NCI-H460 (cell line): ENCODE results near the gene GALNT18. TPM values are rescaled to one million over a fixed set of nuclear protein-coding genes. Genes with fewer than 3 reads are reported as not detected.

ENCODE experiments used
- DNase-seq: peaks from one replicate; pipeline ENCODE4 v3.0.0-alpha.2; 2016; ENCODE audit warnings: low read depth; ENCODE audit errors: extremely low read depth
- total RNA-seq: library from RNA; depleted of rRNA; stranded (reverse); fragments of >200 nt; shearing (Covaris generic); gene quantifications from 2 replicates; pipeline ENCODE4 v1.2.3, GENCODE V29; 2014

Gene GALNT18
- total RNA-seq, 1 experiment from 2014 or later, result 4.6 TPM

DNA sequence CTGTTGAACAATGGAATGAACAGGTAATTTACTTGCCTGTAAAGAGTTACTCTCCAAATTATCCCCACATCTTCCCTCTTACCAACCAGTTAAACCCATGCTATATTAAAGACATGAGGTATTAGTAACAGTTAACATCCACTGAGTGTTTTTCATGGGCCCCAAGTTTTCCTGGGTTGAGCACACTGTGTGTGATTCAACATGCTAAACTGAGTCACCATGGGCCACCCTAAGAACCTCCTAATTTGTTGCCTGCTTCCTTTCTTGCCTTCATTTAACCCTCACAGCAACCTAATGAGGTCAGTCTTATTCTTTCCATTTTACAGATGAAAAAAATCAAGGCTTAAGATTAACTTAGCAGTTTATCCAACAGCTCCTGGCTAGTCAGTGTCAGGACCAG, 51.0 kb downstream of the GALNT18 start:
- DNase-seq, result no peak

DNA sequence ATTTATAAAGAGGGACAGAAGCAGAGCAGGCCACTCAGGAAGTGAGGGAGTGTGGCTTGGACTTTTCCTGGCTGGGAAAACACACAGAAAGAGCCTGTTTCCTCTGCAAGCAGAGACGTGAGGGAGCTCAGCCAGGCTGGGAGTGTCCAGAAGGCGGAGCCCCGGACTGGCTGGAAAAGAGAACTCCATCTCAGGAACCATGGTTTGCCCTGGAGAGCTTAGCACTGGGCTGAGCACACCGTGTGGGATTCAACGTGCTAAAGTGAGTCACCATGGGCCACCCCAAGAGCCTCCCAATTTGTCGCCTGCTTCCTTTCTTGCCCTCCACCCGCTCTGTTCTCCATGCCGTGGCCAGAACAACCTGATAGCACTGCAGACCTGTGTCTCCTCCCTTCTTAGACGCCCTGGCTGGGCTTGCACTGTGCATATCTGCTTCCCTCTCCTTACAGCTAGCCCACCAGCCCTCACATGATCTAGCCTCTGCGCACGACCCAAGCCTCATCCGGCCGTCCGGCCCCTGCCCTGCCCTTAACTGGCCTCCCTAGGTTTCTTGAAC, 51.8 kb downstream of the GALNT18 start:
- DNase-seq, result no peak

DNA sequence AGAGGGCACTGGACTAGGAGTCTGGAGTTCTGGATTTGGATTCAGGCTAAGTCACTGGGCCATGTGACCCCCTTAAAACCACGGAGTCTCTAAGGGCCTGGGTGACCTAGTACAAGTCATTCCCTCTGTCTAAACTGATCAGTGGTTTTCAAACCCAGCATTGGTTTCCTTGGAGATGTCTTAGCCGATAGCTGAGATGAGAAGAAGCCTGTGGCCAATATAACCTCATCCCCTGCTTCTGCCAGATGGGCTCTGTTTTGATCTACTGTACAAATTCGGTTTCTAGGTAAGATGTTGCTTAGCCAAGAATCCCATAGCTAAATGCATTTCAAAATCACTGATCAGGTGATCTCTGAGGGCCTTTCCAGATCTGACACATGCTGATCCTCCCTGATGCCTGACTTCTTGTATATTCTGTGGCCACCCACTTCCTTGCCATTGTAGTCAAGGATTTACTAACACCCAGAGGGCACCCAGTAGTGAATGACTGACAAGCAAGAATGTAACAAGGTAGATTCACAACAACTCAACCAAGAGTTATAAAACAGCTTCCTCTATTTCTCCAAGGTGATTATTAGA, 53.1 kb downstream of the GALNT18 start:
- DNase-seq, result no peak

DNA sequence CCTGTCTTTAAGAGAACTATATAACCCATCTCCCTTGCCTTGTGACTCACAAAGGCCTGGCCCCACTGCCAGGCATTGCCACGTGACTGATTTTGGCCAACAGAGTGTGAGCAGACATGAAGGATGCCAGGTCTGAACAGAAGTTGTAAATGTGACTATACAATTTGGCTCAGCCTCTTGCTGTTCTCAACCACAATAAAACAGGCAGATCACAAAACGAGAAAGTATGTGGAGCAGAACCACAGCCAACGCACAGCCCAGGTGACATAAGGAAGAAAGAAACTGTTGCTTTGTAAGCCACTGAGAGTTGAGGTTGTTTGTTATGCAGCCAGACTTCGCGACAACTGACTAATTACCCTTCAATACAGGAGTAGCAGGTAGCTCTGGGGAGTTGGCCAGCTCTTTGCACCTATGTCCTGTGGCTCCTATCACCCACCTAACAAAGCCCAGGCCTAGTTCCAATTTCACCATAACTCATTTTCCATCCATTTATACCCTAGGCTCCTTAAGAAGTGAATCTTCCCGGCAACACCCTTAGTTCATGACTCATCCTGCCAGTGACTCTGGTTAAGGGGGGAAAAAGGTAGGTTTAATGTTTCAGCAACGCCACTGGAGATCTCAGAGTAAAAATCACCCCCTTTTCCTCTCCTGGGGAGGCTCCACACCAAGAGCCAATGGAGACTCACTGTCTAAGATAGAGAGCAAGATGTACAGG, 53.7 kb downstream of the GALNT18 start:
- DNase-seq, result no peak

DNA sequence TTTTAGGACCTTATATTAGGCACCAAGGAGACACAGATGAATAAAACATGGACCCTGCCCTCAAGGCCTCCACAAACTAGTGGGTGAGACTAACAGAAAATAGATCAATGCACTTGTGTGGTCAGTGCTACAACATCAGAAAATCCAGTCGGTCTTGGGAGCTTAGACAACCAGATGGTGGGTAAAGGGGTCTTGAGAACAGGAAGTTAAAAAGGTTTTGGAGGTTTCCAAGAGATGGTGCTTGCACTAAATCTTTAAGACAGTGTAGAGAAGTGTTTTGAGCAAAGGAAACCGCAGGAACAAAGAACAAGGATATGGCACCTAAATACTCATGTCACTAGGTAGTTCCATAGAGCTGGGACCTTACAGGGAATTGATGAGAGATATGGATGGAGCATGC, 56.2 kb downstream of the GALNT18 start:
- no peak for DNase-seq

DNA sequence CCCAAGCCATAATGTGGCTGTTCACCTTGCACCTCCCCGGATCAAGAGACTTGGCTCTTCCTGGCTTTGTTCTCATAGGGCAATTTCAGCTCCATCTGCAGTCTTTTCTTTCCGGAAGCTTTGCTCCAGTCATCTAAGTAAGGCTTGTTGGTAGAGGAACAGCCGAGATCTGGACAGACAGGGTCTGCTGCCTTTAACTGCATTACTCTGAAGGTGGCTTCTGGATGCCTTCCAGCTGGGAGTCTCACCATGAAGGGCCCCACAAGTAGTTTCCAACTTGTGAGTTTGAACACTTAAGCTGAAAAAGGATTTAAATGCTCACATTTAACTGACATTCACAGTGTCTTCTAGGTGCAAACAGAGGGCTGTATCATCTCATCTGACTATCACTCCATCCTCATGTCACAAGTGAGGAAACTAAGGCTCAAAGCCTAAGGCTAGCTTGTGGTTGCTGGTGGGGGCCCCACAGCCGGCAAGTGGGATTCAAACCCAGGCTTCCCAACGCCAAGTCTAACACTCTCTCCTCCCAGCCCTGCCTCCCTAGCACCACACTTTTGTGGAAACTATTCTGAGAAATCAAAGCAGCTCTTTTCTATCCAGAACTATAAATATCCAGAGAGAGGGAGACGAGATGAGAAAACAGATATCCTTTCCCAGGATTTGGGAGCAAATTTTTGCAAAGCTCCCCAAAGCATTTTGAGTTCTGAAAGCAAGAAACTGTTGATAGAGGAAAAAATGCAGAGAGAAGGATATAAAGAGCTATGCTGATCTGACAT, 58.4 kb downstream of the GALNT18 start:
- no peak for DNase-seq

DNA sequence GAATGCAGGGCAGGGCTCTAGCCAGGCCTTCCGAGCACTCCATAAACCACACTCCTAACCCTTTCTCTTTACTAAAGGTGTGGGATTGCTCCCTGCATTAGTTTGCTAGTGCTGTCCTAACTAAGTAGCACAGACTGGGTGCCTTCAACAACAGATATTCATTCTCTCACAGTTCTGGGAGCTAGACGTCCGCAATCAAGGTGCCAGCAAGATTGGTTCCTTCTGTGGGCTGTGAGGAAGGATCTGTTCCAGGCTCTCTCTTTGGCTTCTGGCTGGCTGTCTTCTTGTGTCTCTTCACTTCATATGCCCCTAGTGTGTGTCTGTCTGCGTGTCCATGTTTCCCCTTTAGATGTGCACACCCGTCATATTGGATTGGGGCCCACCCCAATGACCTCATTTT, 59.8 kb downstream of the GALNT18 start:
- DNase-seq, result no peak

DNA sequence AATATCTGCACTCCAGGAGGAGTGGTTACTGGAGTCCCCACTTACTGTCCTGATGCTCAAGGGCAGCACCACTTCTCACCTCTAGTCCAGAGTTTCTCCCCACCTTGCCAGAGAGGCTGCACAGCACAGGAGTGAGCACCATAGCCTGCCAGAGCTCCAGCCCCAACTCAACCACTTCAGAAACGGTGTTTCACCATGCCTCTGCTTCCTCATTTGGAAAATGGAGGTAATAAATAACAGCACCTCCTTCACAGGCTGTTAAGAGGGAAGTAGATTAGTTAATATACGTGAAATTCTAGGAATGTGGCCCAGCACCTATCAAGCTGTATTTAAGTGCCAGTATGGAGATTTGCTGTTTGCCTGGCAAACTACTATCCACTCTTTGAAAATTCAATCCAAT, 63.0 kb downstream of the GALNT18 start:
- no peak for DNase-seq

DNA sequence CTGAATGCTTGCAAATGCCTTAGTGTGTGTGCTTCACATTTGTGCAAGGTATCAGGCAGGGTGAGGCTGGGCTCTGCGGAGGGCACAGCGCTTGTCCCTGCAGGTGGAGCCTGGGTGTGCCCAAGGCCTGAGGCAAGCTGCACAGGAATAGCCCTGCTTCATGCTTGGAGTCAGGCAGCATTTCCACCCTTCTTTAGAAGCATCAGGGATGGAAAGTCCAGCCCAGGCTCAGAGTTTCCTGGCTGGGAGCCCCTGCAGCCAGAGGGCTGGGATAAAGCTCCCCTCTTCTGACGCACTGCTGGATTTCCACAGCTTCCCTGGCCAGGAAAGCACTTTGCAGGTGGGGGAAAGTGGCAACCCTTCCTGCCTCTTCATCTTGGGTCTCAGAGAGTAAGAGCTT, 63.4 kb downstream of the GALNT18 start:
- DNase-seq, result no peak

DNA sequence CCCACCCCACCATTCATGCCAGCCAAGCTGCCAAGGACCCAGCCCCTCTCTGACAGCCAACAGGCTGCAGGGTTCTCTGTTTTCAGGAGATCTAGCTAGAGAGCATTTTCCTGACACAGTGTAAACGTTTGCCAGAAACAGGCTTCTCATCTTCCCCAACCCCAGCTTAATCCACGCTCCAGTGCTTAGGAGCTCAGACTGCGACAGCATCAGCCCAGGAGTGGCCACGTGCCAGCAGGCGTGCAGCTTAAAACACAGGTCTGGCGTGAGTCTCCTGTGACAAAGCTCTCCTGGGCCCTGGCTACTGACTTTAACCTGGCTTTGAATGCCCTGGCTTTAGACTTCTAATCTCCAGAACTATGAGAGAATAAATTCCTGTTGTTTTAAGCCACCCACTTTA, 66.6 kb downstream of the GALNT18 start:
- no peak for DNase-seq

DNA sequence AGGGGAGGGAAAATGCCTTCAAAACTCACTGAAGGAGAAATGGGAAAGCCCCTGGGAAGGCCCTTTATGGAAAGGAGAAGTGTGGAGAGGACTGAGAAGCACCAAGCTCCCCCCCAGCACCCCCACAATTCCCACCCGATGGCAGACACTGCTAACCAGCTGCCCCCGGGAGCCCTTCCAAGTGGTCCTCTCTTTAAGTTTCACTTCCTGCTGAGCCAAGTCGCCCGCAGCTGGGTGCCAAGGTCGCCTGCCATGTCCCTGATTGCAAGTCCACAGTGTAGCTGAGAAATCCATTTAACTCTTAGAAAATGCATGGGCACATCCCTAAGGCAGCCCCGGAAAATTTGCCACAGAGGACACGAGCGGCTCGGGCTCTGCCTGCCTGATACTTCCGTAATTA, 68.2 kb downstream of the GALNT18 start:
- no peak for DNase-seq

DNA sequence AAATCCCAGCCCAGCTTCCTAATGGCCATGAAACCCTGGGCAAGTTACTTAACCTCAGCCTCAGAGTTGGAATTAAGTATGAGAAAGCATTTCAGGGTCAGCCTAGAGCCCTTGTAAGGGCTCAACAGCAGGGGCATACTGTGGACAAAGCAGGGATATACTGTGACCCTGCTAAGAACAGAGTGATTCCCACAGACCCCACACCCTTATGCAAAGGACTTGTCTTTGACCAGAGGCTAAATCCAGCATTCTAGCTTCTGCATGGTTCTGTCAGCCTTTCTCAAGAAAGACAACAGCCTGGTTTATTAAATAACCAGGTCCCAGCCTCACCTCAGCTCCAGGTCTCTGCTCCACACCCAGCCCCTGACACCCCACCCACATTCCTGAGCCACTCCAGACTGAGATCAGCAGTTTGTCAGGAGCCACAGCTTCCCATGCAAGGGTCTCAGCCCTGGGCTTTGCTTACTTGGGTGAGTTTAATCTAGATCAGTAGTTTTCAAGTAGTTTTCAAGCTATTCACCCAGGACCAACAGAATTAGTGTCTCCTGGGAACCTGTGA, 69.2 kb downstream of the GALNT18 start:
- no peak for DNase-seq

DNA sequence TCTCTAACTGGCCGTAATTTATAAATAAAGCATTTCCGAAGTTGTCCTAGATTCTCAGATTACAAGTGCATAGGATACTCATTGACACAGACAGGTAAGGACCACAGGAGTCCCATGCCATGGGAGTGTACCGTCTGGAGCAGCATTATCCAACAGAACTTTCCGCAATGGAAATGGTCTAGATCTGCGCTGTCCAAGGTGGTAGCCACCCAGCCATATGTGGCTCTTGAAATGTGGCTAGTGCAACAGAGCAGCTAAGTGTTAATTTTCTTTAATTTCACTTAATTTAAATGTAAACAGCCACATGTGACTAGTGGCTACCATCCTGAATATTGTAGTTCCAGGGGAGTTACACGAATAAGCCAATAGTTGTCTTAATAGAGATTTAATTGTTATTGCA, 71.3 kb downstream of the GALNT18 start:
- DNase-seq, result no peak

DNA sequence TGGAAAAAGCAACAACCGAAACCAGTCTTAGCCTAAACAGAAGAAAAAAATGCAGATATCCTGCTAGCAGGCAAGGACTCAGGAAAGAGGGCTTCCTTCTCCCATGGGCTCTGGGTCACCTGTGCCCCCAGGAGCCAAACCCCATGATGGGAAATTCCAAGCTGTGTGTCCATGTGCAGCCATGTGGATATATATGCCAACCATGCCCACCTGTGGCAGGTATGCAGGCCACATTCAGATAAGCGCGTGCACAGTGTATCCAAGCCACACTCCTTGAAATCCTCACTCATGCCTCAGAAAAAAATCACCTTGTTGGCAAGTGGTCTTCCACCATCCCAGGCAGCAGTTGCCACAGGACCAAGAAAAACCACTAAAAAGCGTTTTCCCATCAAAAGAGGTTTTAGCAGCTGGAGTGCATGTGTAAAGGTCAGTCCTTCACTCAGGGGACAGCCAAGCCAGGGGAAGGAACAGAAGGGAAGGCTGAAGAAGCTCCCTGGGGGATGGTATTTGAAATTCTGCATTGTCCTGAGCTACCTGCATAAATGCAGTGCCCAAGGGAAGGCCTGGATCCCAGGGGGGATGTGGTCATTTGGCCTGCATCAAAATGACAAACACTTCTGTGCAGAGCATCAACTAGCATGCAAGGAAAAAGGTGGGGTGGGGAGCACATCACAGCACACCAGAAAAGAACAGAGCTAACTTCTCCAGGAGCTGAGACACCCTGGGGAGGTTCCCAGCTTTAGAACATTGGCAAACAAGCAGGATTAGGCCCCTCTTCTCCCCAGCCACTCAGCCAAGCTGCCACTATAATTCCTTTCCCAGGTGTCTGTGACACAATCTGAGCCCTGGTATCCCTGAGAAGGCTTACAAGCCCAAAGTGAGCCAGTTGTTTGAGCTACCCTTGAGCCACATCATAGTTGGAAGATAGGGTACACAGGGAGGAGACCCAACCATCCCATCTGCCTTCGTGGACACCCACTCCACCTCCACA, 76.2 kb downstream of the GALNT18 start:
- no peak for DNase-seq

DNA sequence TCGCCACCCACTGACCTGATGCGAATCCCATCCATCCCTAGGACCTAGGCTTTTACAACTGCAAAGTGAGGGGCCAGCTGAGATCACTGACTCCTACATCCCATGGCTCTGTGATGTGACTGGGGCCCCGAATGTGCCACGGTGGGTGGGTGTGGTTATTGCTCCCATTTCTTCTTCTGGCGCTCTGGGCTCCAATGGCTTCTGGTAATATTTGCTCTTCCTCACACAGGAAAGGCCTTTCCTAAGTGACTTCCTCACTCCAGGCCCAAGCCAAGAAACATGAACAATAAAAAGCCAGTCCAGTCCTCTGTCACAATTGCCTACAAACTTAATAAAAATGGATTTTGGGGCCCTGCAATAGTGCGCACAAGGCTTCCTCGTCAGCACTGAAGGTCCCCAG, 78.1 kb downstream of the GALNT18 start:
- DNase-seq, result no peak

DNA sequence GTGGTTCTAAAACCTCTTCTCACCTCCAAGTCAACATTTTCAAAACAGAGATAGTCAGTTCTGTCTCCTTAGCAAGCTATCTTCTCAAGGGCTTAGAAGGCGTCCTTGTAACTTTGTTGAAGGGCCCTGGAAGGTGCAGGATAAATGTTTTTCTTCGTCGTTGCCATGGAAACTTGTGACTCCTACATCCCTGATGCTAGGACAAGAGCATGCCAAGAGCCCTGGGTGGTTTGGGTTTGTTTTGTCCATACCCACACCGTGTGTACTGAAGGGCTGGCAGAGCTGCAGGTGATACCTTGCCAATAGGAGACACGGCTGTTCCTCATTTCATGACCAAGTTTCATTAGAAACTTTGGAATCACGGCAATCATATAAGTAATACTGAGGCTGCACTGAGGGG, 81.6 kb downstream of the GALNT18 start:
- DNase-seq, result no peak

DNA sequence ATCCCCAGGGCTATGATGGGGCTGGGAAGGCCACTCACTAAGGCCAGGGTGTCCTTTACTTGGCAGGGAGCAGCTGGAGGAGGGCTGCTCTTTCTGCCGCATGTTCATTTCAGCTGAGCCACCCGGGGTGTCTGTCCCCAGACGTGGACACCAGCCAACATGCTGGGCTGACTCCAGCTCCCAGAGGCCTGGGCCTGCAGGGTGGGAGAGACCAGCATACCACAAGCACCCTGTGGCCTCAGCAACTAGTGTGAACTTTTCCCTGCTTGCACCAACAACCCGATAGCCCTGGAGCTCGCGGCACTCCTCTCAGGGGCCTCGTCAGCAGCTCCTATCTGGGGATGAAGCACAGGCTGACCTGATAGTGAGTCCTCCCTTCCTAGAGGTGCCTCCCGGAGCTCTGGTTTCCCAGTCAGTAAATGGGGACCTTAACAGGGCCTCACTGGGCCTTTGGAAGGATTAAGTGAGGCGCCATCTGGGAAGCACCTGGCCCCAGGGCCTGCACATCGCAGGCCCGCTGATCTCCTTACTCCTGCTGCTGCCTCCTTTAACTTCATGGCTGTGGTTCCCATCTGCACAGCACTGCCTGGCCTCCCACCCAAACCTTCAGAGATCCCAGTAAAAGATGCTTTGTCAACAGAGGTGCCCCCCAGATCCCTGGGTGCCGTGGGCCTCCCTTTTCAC, 83.4 kb downstream of the GALNT18 start:
- DNase-seq, result no peak

DNA sequence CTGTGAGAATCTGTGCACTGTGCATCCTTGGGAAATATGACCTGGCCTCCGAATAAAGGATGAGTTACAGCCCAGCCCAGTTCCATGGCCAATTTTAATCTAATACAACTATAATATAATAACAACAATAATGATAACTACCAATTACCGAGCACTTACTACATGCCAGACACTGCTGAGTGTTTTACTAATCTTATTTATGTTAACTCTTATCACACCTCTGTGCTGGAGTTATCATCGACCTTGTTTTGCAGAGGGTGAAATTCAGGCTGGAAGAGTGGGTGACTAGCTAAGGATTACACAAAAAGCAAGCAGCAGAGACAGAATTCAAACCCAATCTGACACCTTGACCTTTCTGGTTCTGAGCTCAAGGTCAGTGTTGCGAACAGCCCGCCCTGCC, 83.9 kb downstream of the GALNT18 start:
- no peak for DNase-seq

DNA sequence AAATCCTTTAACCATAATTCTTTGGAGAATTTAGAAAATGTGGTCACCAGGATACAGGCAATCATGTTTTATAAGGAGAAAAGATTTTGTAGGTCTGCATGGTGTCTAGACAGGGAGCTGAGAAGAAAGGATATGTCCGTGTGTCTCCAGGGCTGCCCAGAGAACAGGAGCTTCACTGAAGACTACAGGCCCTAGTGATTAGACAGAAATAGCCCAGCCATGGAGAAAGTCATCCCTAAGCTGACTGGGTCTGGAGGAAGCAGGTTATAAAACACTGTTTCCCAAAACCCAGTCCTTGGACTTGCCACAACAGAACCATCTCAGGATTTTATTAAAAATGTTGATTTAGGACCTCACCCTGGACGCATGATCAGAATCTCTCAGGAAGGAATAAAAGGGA, 84.4 kb downstream of the GALNT18 start:
- no peak for DNase-seq

DNA sequence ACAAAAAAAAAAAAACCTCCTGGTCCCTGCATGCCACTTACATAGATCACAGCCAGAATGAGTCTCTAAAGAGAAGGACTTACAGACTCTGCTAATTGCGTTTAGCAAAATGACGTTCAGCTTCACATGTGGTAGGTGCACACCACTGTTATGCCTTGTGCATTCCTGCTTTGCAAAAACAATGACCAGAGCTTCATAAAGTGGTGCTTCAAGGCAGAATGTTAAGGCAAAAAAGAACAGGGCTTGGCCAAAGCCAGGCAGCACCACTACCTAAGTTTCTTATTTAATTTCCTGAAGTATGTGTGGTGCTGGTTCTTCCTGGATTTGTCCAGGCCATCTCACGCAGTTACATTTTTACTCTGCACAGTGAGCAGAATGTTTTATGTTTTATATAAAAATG, 85.2 kb downstream of the GALNT18 start:
- DNase-seq, result no peak
